ENCODE results near the gene VIPR2.
"Not testable (repeated sequence)": the region's sequence is repeated elsewhere in the genome, so short reads cannot be mapped to it uniquely, and the experiment has no call there.

The VIPR2 gene

DNA sequence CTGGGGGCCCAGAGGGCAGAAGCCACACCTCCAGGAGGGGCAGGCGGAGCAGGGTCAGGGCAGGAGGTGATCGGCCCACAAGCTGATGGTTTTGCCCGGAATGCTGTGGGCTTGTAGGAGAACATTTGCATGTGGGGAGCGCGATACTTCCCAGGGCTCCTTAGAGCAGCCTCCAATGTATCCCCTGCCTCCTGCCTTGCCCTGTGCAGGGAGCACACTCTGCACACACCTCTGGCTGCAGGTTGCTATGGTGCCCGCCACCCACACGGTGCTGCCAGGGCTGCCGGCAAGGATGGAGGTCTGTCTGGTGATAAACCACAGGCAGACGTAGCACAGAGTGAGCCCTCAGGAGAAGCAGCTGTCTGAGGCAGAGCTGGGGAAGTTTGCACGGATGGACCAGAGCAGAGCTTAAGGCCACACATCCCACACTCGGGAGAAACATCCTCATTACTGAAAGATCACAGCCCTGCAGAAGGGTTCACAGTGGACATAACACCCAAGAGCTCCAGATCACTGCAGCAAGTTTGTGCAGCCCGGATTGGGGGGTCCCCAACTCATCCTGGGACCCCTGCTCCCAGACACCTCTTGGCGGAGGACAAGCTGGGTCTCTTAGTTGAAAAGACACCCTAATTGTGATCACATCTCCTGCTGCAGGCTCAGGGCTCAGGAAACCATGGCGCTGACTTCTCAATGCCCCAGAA lies 41.8 kb downstream of the VIPR2 start:
- no peak for TF ChIP-seq PPARA (CRISPR knock-in tag; IDR thresholded peaks at IDR 0.05; ENCODE audit: borderline replicate concordance)
- no peak for TF ChIP-seq ZNF8 (CRISPR knock-in tag; IDR thresholded peaks at IDR 0.05)
- TF ChIP-seq, protein P1, sequence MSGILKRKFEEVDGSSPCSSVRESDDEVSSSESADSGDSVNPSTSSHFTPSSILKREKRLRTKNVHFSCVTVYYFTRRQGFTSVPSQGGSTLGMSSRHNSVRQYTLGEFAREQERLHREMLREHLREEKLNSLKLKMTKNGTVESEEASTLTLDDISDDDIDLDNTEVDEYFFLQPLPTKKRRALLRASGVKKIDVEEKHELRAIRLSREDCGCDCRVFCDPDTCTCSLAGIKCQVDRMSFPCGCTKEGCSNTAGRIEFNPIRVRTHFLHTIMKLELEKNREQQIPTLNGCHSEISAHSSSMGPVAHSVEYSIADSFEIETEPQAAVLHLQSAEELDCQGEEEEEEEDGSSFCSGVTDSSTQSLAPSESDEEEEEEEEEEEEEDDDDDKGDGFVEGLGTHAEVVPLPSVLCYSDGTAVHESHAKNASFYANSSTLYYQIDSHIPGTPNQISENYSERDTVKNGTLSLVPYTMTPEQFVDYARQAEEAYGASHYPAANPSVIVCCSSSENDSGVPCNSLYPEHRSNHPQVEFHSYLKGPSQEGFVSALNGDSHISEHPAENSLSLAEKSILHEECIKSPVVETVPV (CRISPR knock-in tag; IDR thresholded peaks at IDR 0.05), result no peak
- TF ChIP-seq RARB (CRISPR knock-in tag; IDR thresholded peaks at IDR 0.05), result no peak
- TF ChIP-seq, protein P2, sequence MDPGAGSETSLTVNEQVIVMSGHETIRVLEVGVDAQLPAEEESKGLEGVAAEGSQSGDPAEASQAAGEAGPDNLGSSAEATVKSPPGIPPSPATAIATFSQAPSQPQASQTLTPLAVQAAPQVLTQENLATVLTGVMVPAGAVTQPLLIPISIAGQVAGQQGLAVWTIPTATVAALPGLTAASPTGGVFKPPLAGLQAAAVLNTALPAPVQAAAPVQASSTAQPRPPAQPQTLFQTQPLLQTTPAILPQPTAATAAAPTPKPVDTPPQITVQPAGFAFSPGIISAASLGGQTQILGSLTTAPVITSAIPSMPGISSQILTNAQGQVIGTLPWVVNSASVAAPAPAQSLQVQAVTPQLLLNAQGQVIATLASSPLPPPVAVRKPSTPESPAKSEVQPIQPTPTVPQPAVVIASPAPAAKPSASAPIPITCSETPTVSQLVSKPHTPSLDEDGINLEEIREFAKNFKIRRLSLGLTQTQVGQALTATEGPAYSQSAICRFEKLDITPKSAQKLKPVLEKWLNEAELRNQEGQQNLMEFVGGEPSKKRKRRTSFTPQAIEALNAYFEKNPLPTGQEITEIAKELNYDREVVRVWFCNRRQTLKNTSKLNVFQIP (CRISPR knock-in tag; IDR thresholded peaks at IDR 0.05; ENCODE audit: borderline replicate concordance, low read depth), result no peak
- no peak for TF ChIP-seq ZFP30 (CRISPR knock-in tag; IDR thresholded peaks at IDR 0.05)
- TF ChIP-seq BACH2 (CRISPR knock-in tag; IDR thresholded peaks at IDR 0.05; ENCODE audit: borderline replicate concordance), result no peak
- TF ChIP-seq GLIS3 (CRISPR knock-in tag; IDR thresholded peaks at IDR 0.05), result no peak
- TF ChIP-seq, protein P3, sequence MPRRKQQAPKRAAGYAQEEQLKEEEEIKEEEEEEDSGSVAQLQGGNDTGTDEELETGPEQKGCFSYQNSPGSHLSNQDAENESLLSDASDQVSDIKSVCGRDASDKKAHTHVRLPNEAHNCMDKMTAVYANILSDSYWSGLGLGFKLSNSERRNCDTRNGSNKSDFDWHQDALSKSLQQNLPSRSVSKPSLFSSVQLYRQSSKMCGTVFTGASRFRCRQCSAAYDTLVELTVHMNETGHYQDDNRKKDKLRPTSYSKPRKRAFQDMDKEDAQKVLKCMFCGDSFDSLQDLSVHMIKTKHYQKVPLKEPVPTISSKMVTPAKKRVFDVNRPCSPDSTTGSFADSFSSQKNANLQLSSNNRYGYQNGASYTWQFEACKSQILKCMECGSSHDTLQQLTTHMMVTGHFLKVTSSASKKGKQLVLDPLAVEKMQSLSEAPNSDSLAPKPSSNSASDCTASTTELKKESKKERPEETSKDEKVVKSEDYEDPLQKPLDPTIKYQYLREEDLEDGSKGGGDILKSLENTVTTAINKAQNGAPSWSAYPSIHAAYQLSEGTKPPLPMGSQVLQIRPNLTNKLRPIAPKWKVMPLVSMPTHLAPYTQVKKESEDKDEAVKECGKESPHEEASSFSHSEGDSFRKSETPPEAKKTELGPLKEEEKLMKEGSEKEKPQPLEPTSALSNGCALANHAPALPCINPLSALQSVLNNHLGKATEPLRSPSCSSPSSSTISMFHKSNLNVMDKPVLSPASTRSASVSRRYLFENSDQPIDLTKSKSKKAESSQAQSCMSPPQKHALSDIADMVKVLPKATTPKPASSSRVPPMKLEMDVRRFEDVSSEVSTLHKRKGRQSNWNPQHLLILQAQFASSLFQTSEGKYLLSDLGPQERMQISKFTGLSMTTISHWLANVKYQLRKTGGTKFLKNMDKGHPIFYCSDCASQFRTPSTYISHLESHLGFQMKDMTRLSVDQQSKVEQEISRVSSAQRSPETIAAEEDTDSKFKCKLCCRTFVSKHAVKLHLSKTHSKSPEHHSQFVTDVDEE (CRISPR knock-in tag; IDR thresholded peaks at IDR 0.05), result no peak
- no peak for TF ChIP-seq ZNF70 (CRISPR knock-in tag; IDR thresholded peaks at IDR 0.05)
- no peak for TF ChIP-seq TOX (CRISPR knock-in tag; IDR thresholded peaks at IDR 0.05; ENCODE audit: borderline replicate concordance)
- no peak for TF ChIP-seq CSDC2 (CRISPR knock-in tag; IDR thresholded peaks at IDR 0.05)
- TF ChIP-seq ZC3H10 (CRISPR knock-in tag; IDR thresholded peaks at IDR 0.05), result no peak
- no peak for TF ChIP-seq TCF4 (CRISPR knock-in tag; IDR thresholded peaks at IDR 0.05; ENCODE audit: borderline replicate concordance)
- TF ChIP-seq SNAI2 (CRISPR knock-in tag; IDR thresholded peaks at IDR 0.05), result no peak
- no peak; the same call in 2 of the 3 replicates for ATAC-seq

GRCh38 chr7:159101661-159102091 lies 43.0 kb downstream of the VIPR2 start:
- ATAC-seq, result not testable (repeated sequence)

DNA sequence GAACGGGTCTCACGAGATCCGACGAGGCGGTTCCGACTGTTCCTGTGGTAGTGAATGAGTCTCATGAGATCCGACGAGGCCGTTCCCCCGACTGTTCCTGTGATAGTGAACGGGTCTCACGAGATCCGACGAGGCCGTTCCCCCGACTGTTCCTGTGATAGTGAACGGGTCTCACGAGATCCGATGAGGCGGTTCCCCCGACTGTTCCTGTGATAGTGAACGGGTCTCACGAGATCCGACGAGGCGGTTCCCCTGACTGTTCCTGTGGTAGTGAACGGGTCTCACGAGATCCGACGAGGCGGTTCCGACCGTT lies 43.6 kb downstream of the VIPR2 start:
- not testable (repeated sequence) for ATAC-seq

GRCh38 chr7:159100281-159101082 lies 44.2 kb downstream of the VIPR2 start:
- not testable (repeated sequence) for ATAC-seq

DNA sequence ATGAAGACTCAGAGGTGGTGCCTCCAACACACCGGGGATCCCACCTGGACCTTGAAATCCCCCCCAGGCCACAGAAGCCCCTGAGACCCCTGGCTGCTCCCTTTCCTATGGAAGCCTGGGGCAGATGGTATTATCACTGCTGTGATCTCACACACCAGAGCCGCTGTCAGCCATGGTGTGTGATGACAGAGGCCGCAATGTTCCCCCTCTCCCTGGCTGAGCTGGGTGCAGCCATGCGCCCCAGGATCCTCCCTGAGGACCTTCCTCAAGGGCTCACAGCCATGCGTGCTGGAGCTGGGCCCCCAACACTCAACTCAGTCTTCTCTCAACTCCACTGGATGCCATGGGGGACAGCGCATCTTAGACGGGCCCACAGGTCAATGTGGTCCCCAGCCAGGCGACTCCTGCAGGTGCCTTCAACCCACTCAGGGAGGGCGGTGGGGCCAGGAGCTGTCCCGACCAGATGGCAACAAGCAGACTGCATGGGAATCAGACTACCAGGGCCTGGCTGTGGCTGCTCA lies 44.9 kb downstream of the VIPR2 start:
- ATAC-seq, result no peak
- no peak for TF ChIP-seq ISL1 (CRISPR knock-in tag; IDR thresholded peaks at IDR 0.05)
- no peak for TF ChIP-seq CREB5 (CRISPR knock-in tag; IDR thresholded peaks at IDR 0.05; ENCODE audit: low read depth)
- no peak for TF ChIP-seq ZNF8 (CRISPR knock-in tag; IDR thresholded peaks at IDR 0.05)
